ENCODE results near the gene STXBP5. TPM values are rescaled to one million over a fixed set of nuclear protein-coding genes. Genes with fewer than 3 reads are reported as not detected.

The STXBP5 gene
- total and polyA plus RNA-seq, 9 of the 15 experiments (the other 6 are each of a cell fraction or from before 2014, with no cell fraction given), result 23.3 to 172 (median 71.5) TPM

DNA sequence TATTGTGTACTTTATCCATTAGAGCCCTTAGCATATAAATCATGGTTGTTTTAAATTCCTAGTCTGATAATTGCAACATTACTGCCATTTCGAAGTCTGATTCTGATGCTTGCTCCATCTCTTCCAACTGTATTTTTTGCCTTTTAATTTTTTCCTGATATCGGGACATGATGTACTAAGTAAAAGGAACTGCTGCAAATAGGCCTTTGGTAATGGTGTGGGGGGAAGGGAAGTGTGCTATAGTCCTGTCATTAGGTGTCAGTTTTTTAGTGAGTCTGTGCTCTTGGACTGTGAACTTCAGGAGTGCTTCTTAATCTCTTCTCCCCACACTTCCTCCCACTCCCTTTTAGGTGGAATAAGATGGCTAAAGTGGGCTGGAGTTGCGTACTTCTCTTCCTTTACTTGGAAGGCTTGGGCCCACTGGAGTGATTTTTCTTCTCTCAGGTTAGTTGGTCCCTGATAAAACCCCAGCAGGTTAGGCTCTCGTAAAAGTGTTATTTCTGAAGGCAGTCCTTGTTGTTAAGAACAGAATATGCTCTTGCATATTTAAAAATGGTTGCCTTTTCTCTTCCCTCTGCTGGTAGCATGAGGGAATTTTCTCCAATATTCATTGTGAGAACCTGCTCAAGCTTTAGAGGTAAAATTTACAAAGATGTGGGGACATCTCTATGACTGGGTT lies 18.1 kb downstream of the STXBP5 start (continued):
- TF ChIP-seq, protein P1, sequence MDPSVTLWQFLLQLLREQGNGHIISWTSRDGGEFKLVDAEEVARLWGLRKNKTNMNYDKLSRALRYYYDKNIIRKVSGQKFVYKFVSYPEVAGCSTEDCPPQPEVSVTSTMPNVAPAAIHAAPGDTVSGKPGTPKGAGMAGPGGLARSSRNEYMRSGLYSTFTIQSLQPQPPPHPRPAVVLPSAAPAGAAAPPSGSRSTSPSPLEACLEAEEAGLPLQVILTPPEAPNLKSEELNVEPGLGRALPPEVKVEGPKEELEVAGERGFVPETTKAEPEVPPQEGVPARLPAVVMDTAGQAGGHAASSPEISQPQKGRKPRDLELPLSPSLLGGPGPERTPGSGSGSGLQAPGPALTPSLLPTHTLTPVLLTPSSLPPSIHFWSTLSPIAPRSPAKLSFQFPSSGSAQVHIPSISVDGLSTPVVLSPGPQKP (CRISPR knock-in tag; IDR thresholded peaks at IDR 0.05), result no peak
- TF ChIP-seq MCM2 (IDR thresholded peaks at IDR 0.05; ENCODE audit: low read depth), result no peak
- TF ChIP-seq, protein P2, sequence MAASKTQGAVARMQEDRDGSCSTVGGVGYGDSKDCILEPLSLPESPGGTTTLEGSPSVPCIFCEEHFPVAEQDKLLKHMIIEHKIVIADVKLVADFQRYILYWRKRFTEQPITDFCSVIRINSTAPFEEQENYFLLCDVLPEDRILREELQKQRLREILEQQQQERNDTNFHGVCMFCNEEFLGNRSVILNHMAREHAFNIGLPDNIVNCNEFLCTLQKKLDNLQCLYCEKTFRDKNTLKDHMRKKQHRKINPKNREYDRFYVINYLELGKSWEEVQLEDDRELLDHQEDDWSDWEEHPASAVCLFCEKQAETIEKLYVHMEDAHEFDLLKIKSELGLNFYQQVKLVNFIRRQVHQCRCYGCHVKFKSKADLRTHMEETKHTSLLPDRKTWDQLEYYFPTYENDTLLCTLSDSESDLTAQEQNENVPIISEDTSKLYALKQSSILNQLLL (CRISPR knock-in tag; IDR thresholded peaks at IDR 0.05; ENCODE audit: borderline replicate concordance), result no peak
- TF ChIP-seq, protein P3, sequence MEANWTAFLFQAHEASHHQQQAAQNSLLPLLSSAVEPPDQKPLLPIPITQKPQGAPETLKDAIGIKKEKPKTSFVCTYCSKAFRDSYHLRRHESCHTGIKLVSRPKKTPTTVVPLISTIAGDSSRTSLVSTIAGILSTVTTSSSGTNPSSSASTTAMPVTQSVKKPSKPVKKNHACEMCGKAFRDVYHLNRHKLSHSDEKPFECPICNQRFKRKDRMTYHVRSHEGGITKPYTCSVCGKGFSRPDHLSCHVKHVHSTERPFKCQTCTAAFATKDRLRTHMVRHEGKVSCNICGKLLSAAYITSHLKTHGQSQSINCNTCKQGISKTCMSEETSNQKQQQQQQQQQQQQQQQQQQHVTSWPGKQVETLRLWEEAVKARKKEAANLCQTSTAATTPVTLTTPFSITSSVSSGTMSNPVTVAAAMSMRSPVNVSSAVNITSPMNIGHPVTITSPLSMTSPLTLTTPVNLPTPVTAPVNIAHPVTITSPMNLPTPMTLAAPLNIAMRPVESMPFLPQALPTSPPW (CRISPR knock-in tag; IDR thresholded peaks at IDR 0.05), result no peak
- no peak for TF ChIP-seq COPS2 (conservative IDR thresholded peaks at IDR 0.05)
- no peak for TF ChIP-seq OTX1 (CRISPR knock-in tag; IDR thresholded peaks at IDR 0.05)
- TF ChIP-seq, protein P4, sequence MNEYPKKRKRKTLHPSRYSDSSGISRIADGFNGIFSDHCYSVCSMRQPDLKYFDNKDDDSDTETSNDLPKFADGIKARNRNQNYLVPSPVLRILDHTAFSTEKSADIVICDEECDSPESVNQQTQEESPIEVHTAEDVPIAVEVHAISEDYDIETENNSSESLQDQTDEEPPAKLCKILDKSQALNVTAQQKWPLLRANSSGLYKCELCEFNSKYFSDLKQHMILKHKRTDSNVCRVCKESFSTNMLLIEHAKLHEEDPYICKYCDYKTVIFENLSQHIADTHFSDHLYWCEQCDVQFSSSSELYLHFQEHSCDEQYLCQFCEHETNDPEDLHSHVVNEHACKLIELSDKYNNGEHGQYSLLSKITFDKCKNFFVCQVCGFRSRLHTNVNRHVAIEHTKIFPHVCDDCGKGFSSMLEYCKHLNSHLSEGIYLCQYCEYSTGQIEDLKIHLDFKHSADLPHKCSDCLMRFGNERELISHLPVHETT (CRISPR knock-in tag; conservative IDR thresholded peaks at IDR 0.05 in 1 of 2, IDR thresholded peaks at IDR 0.05 in 1 of 2), result 0 out of 4 replicates have a peak, but pooled peaks of 1 of the 2 experiments have one; percentile 54
- no peak for TF ChIP-seq CEBPG (CRISPR knock-in tag; IDR thresholded peaks at IDR 0.05)
- peak in 1 of 2 experiments; percentile 4; a peak in 1 of 4 replicates for TF ChIP-seq CEBPG (tag; conservative IDR thresholded peaks at IDR 0.05 in 1 of 2, IDR thresholded peaks at IDR 0.05 in 1 of 2)
- TF ChIP-seq HLTF (IDR thresholded peaks at IDR 0.05), result no peak
- TF ChIP-seq SIN3B (IDR thresholded peaks at IDR 0.05; ENCODE audit: low read depth), result no peak
- TF ChIP-seq RHOXF2B (CRISPR knock-in tag; conservative IDR thresholded peaks at IDR 0.05), result no peak
- peak; percentile 74 for TF ChIP-seq HDAC3 (IDR thresholded peaks at IDR 0.05; ENCODE audit: borderline replicate concordance, partially characterized antibody)
- TF ChIP-seq ELF1 (tag; IDR thresholded peaks at IDR 0.05), result no peak
- TF ChIP-seq SIRT6 (IDR thresholded peaks at IDR 0.05; ENCODE audit: low read depth, low read length), result no peak
- TF ChIP-seq ZNF253 (CRISPR knock-in tag; conservative IDR thresholded peaks at IDR 0.05), result no peak
- TF ChIP-seq FOXK2 (conservative IDR thresholded peaks at IDR 0.05 in 1 of 2, IDR thresholded peaks at IDR 0.05 in 1 of 2; ENCODE audit: low read depth in 2 of 2), result no peak; a peak in 2 of 4 replicates
- TF ChIP-seq MXI1 (IDR thresholded peaks at IDR 0.05; ENCODE audit: low read depth, low read length), result no peak
- peak; percentile 30; the same call in 1 of the 2 replicates for TF ChIP-seq EHMT2 (IDR thresholded peaks at IDR 0.05)

Measured in K562 (cell line).